Measurements from ENCODE around the gene ITIH5.
"Not testable (repeated sequence)": the region's sequence is repeated elsewhere in the genome, so short reads cannot be mapped to it uniquely, and the experiment has no call there.

ITIH5 gene

DNA sequence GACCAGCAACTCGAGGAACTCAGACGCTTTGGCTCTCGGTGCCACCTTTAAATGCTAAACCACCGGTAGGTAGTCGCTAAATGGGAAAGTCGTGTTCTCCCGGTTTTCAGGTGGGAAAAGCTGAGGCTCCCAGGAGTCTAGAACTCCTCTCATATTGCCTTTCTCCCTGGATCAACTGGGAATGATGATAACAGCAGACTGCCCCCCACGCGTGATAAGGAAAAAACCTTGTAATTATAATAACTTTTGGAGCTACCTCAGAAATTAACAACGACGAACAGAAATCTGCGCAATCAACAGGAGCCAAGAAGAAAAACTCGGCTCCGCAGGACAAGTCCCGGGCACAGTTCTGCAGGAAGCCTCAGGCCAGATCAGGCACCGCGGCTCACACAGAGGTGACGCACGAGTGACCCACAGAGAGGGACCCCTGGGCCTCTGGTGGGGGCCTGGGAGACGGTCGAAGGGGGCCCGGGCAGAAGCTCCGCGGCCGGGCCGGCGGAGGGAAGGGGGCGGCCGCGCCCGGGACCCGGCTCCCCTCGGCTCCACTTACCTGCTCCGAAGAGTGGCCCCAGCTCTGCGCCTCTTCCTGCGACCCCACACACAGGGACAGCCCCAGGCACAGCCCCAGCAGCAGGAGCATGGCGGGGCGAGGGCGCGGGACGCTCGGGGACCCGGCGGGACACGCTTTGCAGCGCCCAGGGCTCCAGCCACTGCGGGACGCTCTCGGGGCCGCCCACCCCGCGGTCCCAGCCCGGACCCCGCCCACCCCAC lies at the start of gene ITIH5:
ITIH5 (minus strand) TSS at position 714 of the 771 bp plus-strand sequence; CDS start at position 640, 74 bp downstream.
- DNase-seq (ENCODE audit: low read depth in 1 of 2, low spot score in 1 of 2) = no peak

DNA sequence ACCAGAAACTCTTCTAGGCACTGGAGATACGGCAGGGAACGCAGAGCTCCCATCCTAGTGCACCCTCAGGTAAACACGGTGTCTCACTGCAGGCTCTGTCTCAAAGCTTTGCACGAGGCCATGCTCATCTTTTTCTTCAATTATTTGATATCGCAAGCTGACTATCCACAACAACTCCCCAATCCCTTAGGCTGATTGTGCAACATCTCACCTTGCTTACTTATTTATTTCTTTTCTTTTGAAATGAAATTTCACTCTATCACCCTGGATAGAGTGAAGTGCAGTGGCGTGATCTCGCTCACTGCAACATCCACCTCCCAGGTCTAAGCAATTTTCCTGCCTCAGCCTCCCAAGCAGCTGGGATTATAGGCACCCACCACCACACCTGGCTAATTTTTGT lies 48.7 kb upstream of the ITIH5 start:
- DNase-seq (ENCODE audit: low read depth in 1 of 2, low spot score in 1 of 2) = no peak

DNA sequence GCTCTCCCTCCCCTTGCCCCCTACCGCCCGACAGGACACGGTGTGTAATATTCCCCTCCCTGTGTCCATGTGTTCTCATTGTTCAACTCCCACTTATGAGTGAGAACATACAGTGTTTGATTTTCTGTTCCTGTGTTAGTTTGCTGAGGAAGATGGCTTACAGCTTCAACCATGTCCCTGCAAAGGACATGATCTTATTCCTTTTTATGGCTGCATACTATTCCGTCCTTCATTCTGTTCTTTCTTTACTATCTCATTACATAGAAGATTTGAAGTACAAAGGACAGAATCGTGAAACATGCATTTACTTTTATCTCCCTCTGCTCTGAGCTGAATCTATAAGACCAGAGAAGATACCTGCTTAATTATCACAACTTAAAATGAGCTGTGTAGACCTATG lies 44.3 kb upstream of the ITIH5 start:
- not testable (repeated sequence) for DNase-seq (ENCODE audit: low read depth in 1 of 2, low spot score in 1 of 2)

DNA sequence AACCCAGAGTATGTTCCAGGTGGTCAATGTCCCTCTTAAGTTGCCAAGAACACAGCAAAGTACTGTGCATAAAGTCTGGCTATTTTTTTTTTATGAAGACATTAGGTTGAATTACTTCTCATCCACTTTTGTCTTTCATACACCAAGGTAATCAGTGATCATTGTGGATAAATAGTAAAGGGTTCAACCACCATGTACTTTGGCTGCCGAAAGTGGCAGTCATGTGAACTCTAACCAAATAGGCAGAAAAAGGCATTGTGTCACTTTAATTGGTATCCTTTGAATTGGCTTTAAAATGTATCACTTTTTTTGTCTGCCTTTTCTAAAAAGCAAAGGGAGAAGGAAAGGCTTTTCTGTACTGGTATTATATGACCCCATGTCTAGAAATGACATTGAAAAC lies 43.7 kb upstream of the ITIH5 start:
- no peak for DNase-seq (ENCODE audit: low read depth in 1 of 2, low spot score in 1 of 2)

DNA sequence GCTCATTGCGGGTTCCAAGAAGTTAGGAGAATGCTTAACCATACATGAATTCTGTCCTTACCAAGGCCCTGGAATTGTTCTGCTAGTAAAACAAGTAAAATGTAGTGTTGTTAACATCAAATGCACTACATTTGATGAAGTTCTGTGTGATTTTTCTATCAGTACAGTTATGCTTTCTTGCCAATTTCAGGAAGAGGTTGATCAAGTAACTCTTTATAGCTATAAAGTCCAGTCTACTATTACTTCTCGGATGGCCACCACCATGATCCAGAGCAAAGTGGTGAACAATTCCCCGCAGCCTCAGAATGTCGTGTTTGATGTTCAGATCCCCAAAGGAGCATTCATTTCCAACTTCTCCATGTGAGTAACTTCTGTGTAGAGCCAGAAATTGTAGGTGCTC lies 42.1 kb upstream of the ITIH5 start:
- DNase-seq (ENCODE audit: low read depth in 1 of 2, low spot score in 1 of 2) = no peak

DNA sequence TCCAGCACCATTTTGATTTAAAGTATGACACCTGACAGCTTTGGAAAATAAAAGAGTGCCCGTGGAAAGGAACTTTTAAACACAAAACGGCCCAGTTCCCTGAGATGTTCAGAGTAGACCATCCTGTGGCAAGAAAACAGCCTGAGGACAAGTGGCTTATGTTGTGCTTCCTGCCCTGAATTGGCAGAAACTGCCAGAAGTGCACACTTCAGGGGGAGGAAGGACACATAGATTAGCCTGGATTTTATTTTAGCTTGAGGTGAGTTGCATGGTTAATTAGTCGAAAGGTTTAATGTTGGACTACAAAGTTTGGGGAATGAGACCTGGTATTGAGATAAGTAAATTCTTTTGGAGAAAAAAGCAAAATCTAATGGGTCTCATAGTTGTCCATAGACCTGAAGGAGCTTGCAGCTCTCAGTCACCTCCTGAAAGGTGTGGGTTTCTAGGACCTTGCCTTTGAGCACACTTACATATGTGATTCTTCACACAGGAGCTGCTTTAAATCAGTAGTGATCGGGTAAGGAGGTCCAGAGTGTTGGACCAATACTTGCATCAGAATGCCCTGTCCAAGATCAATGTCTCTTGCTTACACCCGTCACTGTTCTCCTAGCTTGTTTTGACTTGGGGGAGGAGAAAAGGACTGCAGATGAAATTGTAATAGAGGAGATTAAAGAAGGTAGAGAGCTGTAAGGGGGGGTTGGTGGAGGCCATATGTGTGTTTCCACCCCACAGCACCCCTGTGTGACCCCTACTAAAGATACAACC lies 41.3 kb upstream of the ITIH5 start:
- no peak for DNase-seq (ENCODE audit: low read depth in 1 of 2, low spot score in 1 of 2)

DNA sequence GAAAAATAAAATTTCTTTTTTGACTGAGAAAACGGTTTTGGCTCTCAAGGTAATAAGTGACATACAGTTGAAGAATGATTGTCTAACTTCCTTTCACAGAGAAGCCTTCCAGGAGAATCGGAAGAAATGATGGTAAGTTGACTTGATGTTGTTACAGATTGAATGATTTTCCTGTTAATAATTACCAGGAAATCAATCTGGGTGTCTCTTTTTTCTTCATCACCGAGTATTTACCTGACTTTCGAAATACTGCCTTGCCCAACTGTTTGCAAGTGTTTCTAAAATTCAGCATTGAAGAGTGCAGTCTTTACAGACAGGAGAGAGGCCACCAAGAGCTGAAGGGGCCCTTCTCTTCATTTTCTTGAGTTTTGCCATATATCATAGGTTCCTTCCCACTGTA lies 40.3 kb upstream of the ITIH5 start:
- no peak for DNase-seq (ENCODE audit: low read depth in 1 of 2, low spot score in 1 of 2)

DNA sequence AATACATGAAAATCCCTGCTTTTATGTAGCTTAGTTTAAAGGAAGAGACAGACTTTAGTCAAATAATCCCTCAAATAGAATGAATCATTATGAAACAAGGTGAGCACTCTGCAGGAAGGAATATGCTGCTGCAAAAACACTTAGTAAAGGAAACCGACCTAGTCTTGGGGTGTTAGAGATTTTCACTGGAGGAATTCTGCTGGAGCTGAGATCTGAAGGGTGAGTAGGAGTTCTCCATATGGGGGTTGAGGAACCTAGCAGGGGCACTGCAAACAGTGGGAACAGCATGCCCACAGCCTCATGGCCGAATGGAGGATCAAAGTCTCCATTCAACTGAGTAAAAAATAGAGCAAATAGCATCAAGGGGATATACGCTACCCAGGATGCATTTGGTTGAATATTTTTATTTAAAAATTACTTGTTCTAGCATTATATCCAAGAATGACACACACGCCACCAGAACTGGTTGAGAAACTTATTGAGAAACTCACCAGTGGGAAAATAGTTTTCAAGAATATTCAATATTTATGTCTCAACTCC lies 39.8 kb upstream of the ITIH5 start:
- DNase-seq (ENCODE audit: low read depth in 1 of 2, low spot score in 1 of 2) = no peak

DNA sequence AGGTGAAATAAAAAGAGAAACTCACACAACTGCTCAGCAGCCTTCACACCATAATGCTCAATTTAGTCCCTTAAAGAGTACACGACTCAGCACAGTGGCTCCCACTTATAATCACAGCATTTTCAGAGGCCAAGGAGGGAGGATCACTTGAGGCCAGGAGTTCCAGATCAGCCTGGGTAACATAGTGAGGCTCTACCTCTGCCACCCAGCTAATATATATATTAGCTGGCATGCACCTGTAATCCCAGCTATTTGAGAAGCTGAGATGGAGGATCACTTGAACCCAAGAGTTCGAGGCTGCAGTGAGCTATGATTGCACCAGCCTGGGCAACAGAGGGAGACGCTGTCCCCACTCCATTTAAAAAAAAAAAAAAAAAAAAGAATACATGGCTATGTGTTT lies 38.6 kb upstream of the ITIH5 start:
- DNase-seq (ENCODE audit: low read depth in 1 of 2, low spot score in 1 of 2) = no peak

DNA sequence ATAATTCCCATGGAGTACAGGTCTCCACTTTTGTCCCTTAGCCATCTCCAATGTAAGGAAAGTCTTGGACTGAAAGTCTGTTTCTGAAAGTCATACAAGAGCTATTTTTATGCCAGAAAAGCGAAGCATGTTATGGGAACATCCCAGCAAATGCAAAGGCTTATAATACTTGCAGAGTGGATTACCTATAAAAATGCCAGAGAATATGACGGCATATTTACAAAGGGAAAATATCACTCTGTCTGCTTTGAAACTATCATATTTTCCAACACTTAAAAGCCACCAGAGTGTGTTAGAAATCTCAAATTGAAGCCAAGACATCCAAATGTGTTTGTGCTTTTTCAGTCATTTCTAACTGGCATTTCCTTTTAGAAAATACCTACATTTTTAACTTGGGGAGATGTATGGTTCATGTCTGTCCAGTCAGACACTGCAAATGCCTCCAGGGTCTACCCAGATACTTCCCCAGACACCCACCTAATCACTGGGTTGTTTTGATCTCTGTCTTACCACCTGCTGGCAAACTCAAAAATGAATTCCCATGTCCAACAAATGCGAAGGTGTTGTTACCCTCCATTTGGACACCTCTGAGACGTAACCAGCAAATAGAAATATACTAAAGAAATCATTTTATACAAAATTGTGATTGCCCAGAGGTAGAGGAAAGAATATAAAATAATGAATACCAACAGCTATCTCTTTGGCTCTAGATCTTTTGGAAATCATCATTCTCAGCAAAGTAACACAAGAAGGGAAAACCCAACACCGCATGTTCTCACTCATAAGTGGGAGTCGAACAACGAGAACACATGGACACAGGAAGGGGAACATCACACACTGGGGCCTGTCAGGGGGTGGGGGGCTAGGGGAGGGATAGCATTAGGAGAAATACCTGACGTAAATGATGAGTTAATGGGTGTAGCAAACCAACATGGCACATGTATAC lies 37.6 kb upstream of the ITIH5 start:
- no peak for DNase-seq (ENCODE audit: low read depth in 1 of 2, low spot score in 1 of 2)

DNA sequence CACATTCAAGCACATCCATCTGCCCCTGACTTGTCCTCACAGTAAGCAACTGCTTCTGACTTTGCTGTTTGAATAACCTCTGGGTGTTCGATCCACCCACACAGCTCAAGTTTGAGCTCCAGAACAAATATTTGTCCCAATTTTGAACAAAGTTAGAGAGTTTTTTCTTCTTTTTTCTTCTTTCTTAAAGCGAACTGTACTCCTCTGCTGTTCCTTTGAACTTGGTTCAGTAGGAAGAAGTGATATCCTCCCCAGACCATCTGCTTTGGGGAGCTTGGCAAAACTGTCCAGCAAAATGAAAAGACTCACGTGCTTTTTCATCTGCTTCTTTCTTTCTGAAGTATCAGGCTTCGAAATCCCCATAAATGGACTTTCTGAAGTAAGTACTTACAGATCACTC lies 36.4 kb upstream of the ITIH5 start, which contains the start of gene ITIH2:
ITIH2 (plus strand) TSS at position 177 of the 400 bp plus-strand sequence; CDS start at position 296, 119 bp downstream.
- no peak for DNase-seq (ENCODE audit: low read depth in 1 of 2, low spot score in 1 of 2)

DNA sequence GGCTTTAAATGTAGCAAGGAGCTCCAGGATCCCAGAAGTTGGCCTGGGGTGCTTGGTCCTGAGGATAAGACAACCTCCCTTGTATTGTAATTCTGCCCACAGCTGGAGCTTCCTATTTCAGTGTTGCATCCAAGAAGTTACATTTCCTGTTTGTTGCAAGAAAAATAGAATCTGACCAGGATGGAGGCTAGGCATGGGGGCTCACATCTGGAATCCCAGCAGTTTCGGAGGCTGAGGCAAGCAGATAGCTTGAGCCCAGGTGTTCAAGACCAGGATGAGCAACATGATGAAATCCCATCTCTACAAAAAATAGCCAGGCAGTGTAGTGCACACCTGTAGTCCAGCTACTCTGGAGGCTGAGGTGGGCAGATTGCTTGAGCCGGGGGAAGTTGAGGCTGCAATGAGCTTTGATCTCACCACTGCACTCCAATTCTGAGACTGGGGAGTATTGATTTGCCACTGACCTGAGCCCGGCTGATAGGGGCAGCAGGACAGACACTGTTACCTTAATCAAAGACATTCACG lies 35.6 kb upstream of the ITIH5 start:
- DNase-seq (ENCODE audit: low read depth in 1 of 2, low spot score in 1 of 2) = no peak

DNA sequence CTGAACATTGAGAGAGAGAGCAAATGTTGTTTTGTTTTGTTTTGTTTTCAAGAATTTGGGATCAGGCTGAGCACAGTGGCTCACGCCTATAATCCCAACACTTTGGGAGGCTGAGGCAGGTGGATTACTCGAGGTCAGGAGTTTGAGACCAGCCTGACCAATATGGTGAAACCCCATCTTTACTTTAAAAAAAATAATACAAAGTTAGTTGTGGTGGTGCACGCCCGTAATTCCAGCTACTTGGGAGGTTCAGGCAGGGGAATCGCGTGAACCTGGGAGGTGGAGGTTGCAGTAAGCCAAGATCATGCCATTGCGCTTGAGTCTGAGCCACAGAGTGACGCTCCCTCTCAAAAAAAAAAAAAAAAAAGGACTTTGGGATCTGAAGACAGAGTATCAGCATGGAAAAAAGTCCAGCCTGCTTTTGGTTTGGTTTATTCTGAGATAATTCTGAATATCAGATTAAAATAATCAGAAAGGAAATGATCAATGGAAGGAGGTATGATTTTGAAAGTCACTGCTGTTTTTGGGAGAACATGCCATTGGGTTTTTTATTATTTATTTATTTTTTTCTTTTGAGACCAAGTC lies 34.5 kb upstream of the ITIH5 start:
- no peak for DNase-seq (ENCODE audit: low read depth in 1 of 2, low spot score in 1 of 2)

DNA sequence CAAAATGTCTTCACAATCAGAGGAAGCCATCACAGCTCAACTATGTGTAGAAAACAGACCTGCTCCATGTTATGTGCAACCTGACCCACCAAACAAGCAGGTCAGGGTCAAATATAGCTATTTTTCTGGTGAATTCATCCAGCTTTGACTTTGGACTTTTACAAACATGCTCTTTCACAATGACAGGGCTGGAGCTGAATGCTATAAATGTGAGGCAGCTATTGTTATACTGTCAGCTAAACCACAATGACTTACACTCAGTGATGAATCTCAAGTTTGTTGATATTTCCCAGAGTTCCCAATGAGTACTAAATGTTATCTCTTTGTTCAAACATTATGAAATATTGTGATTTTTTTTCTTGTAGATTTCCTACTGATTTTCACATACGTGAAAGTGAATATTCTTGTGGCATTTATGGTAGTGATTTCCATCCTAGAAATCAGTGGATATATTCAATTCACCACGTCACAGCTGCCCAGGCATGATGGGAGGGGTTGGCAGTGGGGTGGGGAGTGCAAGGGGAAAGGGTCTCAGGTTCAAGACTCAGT lies 33.9 kb upstream of the ITIH5 start:
- no peak for DNase-seq (ENCODE audit: low read depth in 1 of 2, low spot score in 1 of 2)

DNA sequence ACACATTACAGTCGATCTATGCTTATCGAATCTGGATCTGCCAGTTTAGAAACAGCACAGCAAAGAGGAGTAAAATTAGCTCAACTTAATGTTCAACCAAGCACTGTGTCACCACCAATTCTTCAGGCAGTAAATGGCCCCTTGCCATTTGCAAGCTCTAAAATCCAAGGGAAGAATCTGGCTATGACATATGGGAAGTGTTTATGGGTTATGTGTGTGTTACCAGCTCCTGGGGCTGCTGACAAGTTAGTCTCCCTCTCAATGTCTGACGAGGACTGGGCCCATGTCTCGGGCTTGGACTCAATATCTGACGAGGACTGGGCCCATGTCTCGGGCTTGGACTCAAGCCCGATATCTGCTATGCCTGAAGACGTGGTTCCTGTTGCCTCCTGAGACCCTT lies 30.7 kb upstream of the ITIH5 start:
- DNase-seq (ENCODE audit: low read depth in 1 of 2, low spot score in 1 of 2) = no peak

DNA sequence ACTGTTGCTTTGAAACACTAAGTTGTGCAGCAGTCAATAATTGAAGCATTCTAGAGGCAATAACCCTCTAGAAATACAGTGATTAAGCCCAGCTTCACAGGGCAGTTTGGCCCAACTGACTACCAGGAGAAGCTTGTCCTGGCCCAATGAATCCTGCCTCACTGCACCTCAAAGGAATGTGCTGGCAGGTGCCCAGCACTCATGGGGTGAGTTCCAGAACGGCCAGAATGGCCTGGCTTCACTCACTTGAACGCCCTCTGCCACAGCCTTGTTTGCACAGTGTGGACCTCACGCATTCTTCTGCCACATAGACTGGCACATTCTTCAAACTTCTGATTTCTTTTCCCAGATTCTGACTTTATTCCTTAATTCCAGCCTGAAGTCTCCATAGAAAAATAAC lies 29.8 kb upstream of the ITIH5 start:
- no peak for DNase-seq (ENCODE audit: low read depth in 1 of 2, low spot score in 1 of 2)

DNA sequence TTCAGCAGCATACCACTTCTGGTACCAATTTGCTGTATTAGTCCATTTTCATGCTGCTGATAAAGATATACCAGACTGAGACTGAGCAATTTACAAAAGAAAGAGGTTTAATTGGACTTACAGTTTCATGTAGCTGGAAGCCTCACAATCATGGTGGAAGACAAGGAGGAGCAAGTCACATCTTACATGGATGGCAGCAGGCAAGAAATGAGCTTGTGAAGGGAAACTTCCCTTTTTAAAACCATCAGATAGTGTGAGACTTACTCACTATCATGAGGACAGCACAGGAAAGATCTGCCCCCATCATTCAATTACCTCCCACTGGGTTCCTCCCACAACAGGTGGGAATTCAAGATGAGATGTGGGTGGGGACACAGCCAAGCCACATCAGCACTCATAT lies 26.4 kb upstream of the ITIH5 start:
- not testable (repeated sequence) for DNase-seq (ENCODE audit: low read depth in 1 of 2, low spot score in 1 of 2)

DNA sequence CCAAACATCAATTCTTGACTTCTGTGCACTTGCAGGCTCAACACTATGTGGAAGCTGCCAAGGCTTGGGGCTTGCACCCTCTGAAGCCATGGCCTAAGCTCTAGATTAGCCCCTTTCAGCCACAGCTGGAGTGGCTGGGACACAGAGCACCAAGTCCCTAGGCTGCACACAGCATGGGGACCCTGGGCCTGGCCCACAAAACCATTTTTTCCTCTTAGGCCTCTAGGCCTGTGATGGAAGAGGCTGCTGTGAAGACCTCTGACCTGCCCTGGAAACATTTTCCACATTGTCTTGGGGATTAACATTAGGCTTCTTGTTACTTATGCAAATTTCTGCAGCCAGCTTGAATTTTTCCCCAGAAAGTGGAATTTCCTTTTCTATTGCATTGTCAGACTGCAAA lies 25.6 kb upstream of the ITIH5 start:
- DNase-seq (ENCODE audit: low read depth in 1 of 2, low spot score in 1 of 2) = not testable (repeated sequence)

DNA sequence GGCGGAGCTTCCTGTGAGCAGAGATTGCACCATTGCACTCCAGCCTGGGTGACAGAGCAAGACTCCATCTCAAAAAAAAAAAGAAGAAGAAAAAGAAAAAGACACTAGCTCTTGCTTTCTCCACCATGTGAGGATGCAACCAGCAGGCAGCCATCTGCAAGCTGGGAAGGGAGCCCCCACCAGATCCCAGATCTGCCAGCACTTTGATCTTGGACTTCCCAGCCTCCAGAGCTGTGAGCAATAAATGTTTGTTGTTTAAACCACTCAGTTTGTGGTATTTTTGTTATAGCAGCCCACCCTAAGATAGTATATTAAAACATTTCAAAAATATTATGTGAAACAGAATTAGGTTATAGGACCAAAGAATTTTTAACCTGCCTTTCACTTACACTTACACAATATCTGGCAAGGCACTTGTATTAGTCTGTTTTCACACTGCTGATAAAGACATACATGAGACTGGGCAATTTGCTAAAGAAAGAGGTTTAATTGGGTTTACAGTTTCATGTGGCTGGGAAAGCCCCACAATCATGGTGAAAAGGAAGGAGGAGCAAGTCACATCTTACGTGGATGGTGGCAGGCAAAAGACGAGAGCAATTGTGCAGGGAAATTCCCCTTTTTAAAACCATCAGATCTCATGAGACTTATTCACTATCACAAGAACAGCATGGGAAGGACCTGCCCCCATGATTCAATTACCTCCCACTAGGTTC lies 24.3 kb upstream of the ITIH5 start:
- DNase-seq (ENCODE audit: low read depth in 1 of 2, low spot score in 1 of 2) = not testable (repeated sequence)

DNA sequence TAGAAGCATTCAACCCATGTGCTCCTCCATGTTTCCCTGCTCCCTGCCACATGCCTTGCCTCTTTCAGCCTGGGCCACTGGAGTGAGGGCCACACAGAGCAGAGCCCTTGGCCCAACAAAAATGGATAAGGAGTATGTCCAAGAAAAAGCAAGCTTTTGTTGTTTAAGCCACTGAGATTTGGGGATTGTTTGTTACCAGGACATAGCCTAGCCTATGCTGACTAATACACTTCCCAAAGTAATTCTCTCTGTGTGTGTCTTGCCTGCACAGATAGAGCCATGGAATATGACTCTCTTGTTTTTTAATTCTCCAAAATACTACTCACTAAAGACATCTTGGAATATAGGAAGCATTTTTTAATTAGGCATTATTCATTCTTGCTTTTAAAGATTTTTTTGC lies 22.8 kb upstream of the ITIH5 start:
- no peak for DNase-seq (ENCODE audit: low read depth in 1 of 2, low spot score in 1 of 2)

Data from activated T-helper 1 cell treated with anti-CD3 and anti-CD28 coated beads, Interleukin-2, amount 50 U/mL, for 16 hours (primary cell).